Loucy (cell line): Measurements from ENCODE around the gene DSC3.

Experiments used
- H2AFZ ChIP-seq: fragments of 200-600 bp; sonication (generic); 2 replicates; pipeline ENCODE4 v1.6.0; 2016; ENCODE audit warnings: antibody characterized with exemption, mild to moderate bottlenecking, low read length, moderate library complexity
- H3F3A ChIP-seq: fragments of 200-600 bp; 2 replicates; pipeline ENCODE4 v1.6.0; 2016; ENCODE audit warnings: antibody characterized with exemption, low read depth, mild to moderate bottlenecking
- H3K27me3 ChIP-seq: fragments of 200-600 bp; sonication (generic); 2 replicates; pipeline ENCODE4 v1.6.1; 2014; ENCODE audit warnings: low read length, mild to moderate bottlenecking; ENCODE audit not compliant: insufficient read depth, poor library complexity, severe bottlenecking
- H3K36me3 ChIP-seq: fragments of 200-600 bp; sonication (generic); 2 replicates; pipeline ENCODE4 v1.6.1; 2016; ENCODE audit warnings: low read length; ENCODE audit not compliant: insufficient read depth
- H3K4me1 ChIP-seq: fragments of 200-600 bp; sonication (generic); 2 replicates; pipeline ENCODE4 v1.5.1; 2014; ENCODE audit warnings: low read length, mild to moderate bottlenecking; ENCODE audit not compliant: insufficient read depth, poor library complexity, severe bottlenecking
- H3K4me2 ChIP-seq: fragments of 200-600 bp; sonication (generic); 2 replicates; pipeline ENCODE4 v1.6.0; 2014; ENCODE audit warnings: antibody characterized with exemption, low read length, low read depth, mild to moderate bottlenecking; ENCODE audit not compliant: poor library complexity, severe bottlenecking
- H3K4me3 ChIP-seq: fragments of 200-600 bp; sonication (generic); 2 replicates; pipeline ENCODE4 v1.5.1; 2014; ENCODE audit warnings: low read length, mild to moderate bottlenecking, mixed read lengths; ENCODE audit not compliant: poor library complexity, severe bottlenecking
- H3K79me2 ChIP-seq: fragments of 200-600 bp; sonication (generic); 2 replicates; pipeline ENCODE4 v1.6.1; 2014; ENCODE audit warnings: low read length; ENCODE audit not compliant: insufficient read depth
- H3K9ac ChIP-seq: fragments of 200-600 bp; sonication (generic); 2 replicates; pipeline ENCODE4 v1.6.0; 2014; ENCODE audit warnings: mild to moderate bottlenecking, low read depth, low read length, moderate library complexity; ENCODE audit not compliant: poor library complexity, severe bottlenecking
- H3K9me2 ChIP-seq: fragments of 200-600 bp; sonication (generic); replicated peaks from 2 replicates; pipeline ENCODE4 v1.6.1; 2016; ENCODE audit warnings: low read depth, low read length, mixed read lengths
- H3K9me3 ChIP-seq: fragments of 200-600 bp; sonication (generic); 2 replicates; pipeline ENCODE4 v1.6.1; 2014; ENCODE audit warnings: mild to moderate bottlenecking, antibody characterized with exemption, low read length, low read depth; ENCODE audit not compliant: insufficient read depth
- H4K20me1 ChIP-seq: fragments of 200-600 bp; sonication (generic); 2 replicates; pipeline ENCODE4 v1.6.0; 2014; ENCODE audit warnings: antibody characterized with exemption, low read length, mild to moderate bottlenecking; ENCODE audit not compliant: insufficient read depth, poor library complexity, severe bottlenecking
- CTCF ChIP-seq: fragments of 200-600 bp; sonication (generic); conservative IDR thresholded peaks from 2 replicates; pipeline ENCODE4 v1.5.1; 2014; ENCODE audit warnings: mild to moderate bottlenecking, antibody characterized with exemption, low read length
- EZH2phosphoT487 ChIP-seq: fragments of 200-600 bp; IDR thresholded peaks from 2 replicates; pipeline ENCODE4 v1.6.1; 2018; ENCODE audit warnings: antibody characterized with exemption, mild to moderate bottlenecking, moderate library complexity, borderline replicate concordance

DSC3 gene

DNA sequence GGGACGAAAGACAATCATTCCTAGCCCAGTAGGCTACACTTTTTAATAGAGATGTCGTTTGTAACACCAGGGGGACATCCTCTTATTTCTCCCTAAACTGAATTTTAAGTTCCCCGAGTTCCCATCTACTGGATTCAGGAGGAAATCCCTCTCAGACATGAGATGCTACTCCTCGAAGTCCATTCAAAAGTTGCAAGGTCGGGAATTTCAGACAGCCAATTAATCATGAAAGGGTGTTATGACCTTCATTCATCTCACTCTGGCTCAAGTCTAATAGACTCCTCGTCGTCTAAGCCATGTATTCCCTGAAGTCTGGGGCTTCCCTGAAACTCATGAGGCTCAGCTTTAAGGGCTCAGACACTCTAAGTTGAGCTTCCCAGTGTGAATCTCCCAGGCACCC lies 1.2 kb upstream of the DSC3 start:
- Histone ChIP-seq H3K79me2 (no peaks in the 10 kb centered on the region), H3K4me3 (no peak overlapping the region), H3K36me3 (no peaks in the 10 kb centered on the region), H3F3A (no peaks in the 10 kb centered on the region), H3K4me1 (no peaks in the 10 kb centered on the region), H3K9me2 (no peaks in the 10 kb centered on the region), H2AFZ (no peak overlapping the region), H3K9me3 (no peaks in the 10 kb centered on the region; the same call in 1 of the 2 replicates), H3K4me2 (no peak overlapping the region), H3K27me3 (no peaks in the 10 kb centered on the region), H4K20me1 (no peaks in the 10 kb centered on the region), H3K9ac (no peak overlapping the region)
- no peak for TF ChIP-seq EZH2phosphoT487
- no peak for TF ChIP-seq CTCF

GRCh38 chr18:31042084-31042405 lies 497 bp downstream of the DSC3 start:
- no peak overlapping the region for H3K4me2 ChIP-seq
- no peak overlapping the region for H2AFZ ChIP-seq
- H3K27me3 ChIP-seq = no peaks in the 10 kb centered on the region
- no peaks in the 10 kb centered on the region for H3K9me2 ChIP-seq
- no peaks in the 10 kb centered on the region; the same call in 1 of the 2 replicates for H3K9me3 ChIP-seq
- no peaks in the 10 kb centered on the region for H3K79me2 ChIP-seq
- no peaks in the 10 kb centered on the region for H3F3A ChIP-seq
- no peak overlapping the region for H3K4me3 ChIP-seq
- no peak overlapping the region for H3K9ac ChIP-seq
- TF ChIP-seq EZH2phosphoT487 (no peak), CTCF (no peak)
- H3K36me3 ChIP-seq = no peaks in the 10 kb centered on the region
- H4K20me1 ChIP-seq = no peaks in the 10 kb centered on the region
- H3K4me1 ChIP-seq = no peaks in the 10 kb centered on the region

GRCh38 chr18:31041271-31042083 lies 1.1 kb downstream of the DSC3 start:
- H3F3A ChIP-seq = no peaks in the 10 kb centered on the region
- no peaks in the 10 kb centered on the region for H3K36me3 ChIP-seq
- no peaks in the 10 kb centered on the region for H3K27me3 ChIP-seq
- no peak for TF ChIP-seq CTCF
- TF ChIP-seq EZH2phosphoT487 = no peak
- H3K4me3 ChIP-seq = no peak overlapping the region
- H3K4me1 ChIP-seq = no peaks in the 10 kb centered on the region
- H3K9ac ChIP-seq = no peak overlapping the region
- H4K20me1 ChIP-seq = no peaks in the 10 kb centered on the region
- no peaks in the 10 kb centered on the region for H3K9me2 ChIP-seq
- no peaks in the 10 kb centered on the region for H3K79me2 ChIP-seq
- H2AFZ ChIP-seq = no peak overlapping the region
- H3K4me2 ChIP-seq = no peak overlapping the region
- H3K9me3 ChIP-seq = no peaks in the 10 kb centered on the region; the same call in 1 of the 2 replicates
